H9 (cell line): ENCODE results near the gene GIT2. TPM values are rescaled to one million over a fixed set of nuclear protein-coding genes. Genes with fewer than 3 reads are reported as not detected.

Source experiments
- DNase-seq: peaks from one replicate; pipeline ENCODE4 v3.0.0-alpha.2; 2017
- H2AFZ ChIP-seq: one replicate; pipeline ENCODE4 v1.6.1; 2013; ENCODE audit warnings: mild to moderate bottlenecking, low read length, control low read depth, moderate library complexity
- H2AK5ac ChIP-seq: 2 replicates; pipeline ENCODE4 v1.6.1; 2013; ENCODE audit warnings: low read length, control low read depth, mixed read lengths; ENCODE audit not compliant: insufficient read length
- H2BK120ac ChIP-seq: one replicate; pipeline ENCODE4 v1.6.1; 2013; ENCODE audit warnings: low read depth, mild to moderate bottlenecking, low read length, control low read depth, inconsistent platforms; ENCODE audit not compliant: poor library complexity, severe bottlenecking
- H2BK12ac ChIP-seq: 2 replicates; pipeline ENCODE4 v1.6.1; 2013; ENCODE audit warnings: low read length, control low read depth, mixed read lengths, low read depth; ENCODE audit not compliant: insufficient read length
- H2BK15ac ChIP-seq: 2 replicates; pipeline ENCODE4 v1.6.1; 2013; ENCODE audit warnings: low read depth, low read length, control low read depth
- H2BK20ac ChIP-seq: one replicate; pipeline ENCODE4 v1.6.1; 2013; ENCODE audit warnings: low read depth, mild to moderate bottlenecking, low read length, control low read depth, inconsistent platforms; ENCODE audit not compliant: poor library complexity, severe bottlenecking
- H2BK5ac ChIP-seq: 2 replicates; pipeline ENCODE4 v1.6.1; 2013; ENCODE audit warnings: low read length, control low read depth, mixed read lengths; ENCODE audit not compliant: insufficient read length
- H3K14ac ChIP-seq: 2 replicates; pipeline ENCODE4 v1.6.1; 2013; ENCODE audit warnings: low read length, control low read depth; ENCODE audit not compliant: insufficient read depth
- H3K18ac ChIP-seq: 2 replicates; pipeline ENCODE4 v1.6.1; 2013; ENCODE audit warnings: low read depth, mild to moderate bottlenecking, mixed read lengths, low read length, control low read depth; ENCODE audit not compliant: insufficient read length
- H3K23ac ChIP-seq: 2 replicates; pipeline ENCODE4 v1.6.1; 2013; ENCODE audit warnings: low read length, control low read depth, mixed read lengths, low read depth; ENCODE audit not compliant: insufficient read length
- H3K23me2 ChIP-seq: 2 replicates; pipeline ENCODE4 v1.6.1; 2013; ENCODE audit warnings: low read depth, mild to moderate bottlenecking, mixed read lengths, low read length, control low read depth; ENCODE audit not compliant: insufficient read length, poor library complexity, severe bottlenecking
- H3K27ac ChIP-seq: 2 replicates; pipeline ENCODE4 v1.5.1; 2013; ENCODE audit warnings: low read length, control low read depth, mixed read lengths, low read depth; ENCODE audit not compliant: insufficient read length
- H3K27me3 ChIP-seq: 2 replicates; pipeline ENCODE4 v1.6.1; 2013; ENCODE audit warnings: low read length, control low read depth, inconsistent platforms; ENCODE audit not compliant: insufficient read depth
- H3K4ac ChIP-seq: 2 replicates; pipeline ENCODE4 v1.6.1; 2013; ENCODE audit warnings: low read depth, mild to moderate bottlenecking, control low read depth, inconsistent platforms, low read length, moderate library complexity
- H3K4me1 ChIP-seq: 2 replicates; pipeline ENCODE4 v1.6.1; 2013; ENCODE audit warnings: low read length, control low read depth, inconsistent platforms; ENCODE audit not compliant: insufficient read depth
- H3K4me2 ChIP-seq: 2 replicates; pipeline ENCODE4 v1.6.1; 2013; ENCODE audit warnings: low read length, control low read depth, mixed read lengths; ENCODE audit not compliant: insufficient read length, insufficient read depth
- H3K56ac ChIP-seq: 2 replicates; pipeline ENCODE4 v1.6.1; 2013; ENCODE audit warnings: low read depth, mild to moderate bottlenecking, mixed read lengths, low read length, control low read depth; ENCODE audit not compliant: insufficient read length
- H3K79me1 ChIP-seq: 2 replicates; pipeline ENCODE4 v1.6.1; 2013; ENCODE audit warnings: low read depth, mild to moderate bottlenecking, moderate library complexity, low read length, control low read depth, inconsistent platforms; ENCODE audit not compliant: insufficient read depth, poor library complexity, severe bottlenecking
- H3K79me2 ChIP-seq: 2 replicates; pipeline ENCODE4 v1.6.1; 2013; ENCODE audit warnings: low read length, control low read depth, inconsistent platforms; ENCODE audit not compliant: insufficient read depth
- H3K9ac ChIP-seq: 2 replicates; pipeline ENCODE4 v1.6.1; 2013; ENCODE audit warnings: low read length, control low read depth, mixed read lengths; ENCODE audit not compliant: insufficient read length; ENCODE audit errors: extremely low read depth
- H3K9me3 ChIP-seq: one replicate; pipeline ENCODE4 v1.6.1; 2013; ENCODE audit warnings: low read depth, low read length, inconsistent platforms; ENCODE audit not compliant: control insufficient read depth
- H3T11ph ChIP-seq: one replicate; pipeline ENCODE4 v1.6.1; 2013; ENCODE audit warnings: mild to moderate bottlenecking, low read length, control low read depth, inconsistent platforms
- H4K20me1 ChIP-seq: one replicate; pipeline ENCODE4 v1.6.1; 2013; ENCODE audit not compliant: control insufficient read depth, insufficient read length, insufficient read depth
- H4K5ac ChIP-seq: 2 replicates; pipeline ENCODE4 v1.6.1; 2013; ENCODE audit warnings: low read depth, mild to moderate bottlenecking, mixed read lengths, low read length, control low read depth; ENCODE audit not compliant: insufficient read length
- H4K8ac ChIP-seq: replicated peaks from 2 replicates; pipeline ENCODE4 v1.6.1; 2013; ENCODE audit warnings: low read length, control low read depth, mixed read lengths, low read depth; ENCODE audit not compliant: insufficient read length
- H4K91ac ChIP-seq: 2 replicates; pipeline ENCODE4 v1.6.1; 2013; ENCODE audit warnings: low read depth, mild to moderate bottlenecking, moderate library complexity, mixed read lengths, low read length, control low read depth; ENCODE audit not compliant: insufficient read length
- H3K27ac Mint-ChIP-seq, 3 experiments: 2 replicates in 2 of 3; 3 replicates in 1 of 3; pipeline ENCODE4 v1.8.0; 2020 to 2021; ENCODE audit warnings: mixed read lengths in 3 of 3, mild to moderate bottlenecking in 1 of 3, moderate library complexity in 1 of 3
- H3K27me3 Mint-ChIP-seq: 2 replicates; pipeline ENCODE4 v1.8.0; 2021; ENCODE audit warnings: low read depth, mild to moderate bottlenecking, moderate library complexity, mixed read lengths
- H3K36me3 Mint-ChIP-seq, 3 experiments: 2 replicates in 2 of 3; 3 replicates in 1 of 3; pipeline ENCODE4 v1.8.0; 2020 to 2021; ENCODE audit warnings: low read depth in 3 of 3, mixed read lengths in 3 of 3; ENCODE audit not compliant: insufficient read depth in 1 of 3
- H3K4me1 Mint-ChIP-seq, 2 experiments: 2 replicates each; pipeline ENCODE4 v1.8.0; 2020; ENCODE audit warnings: mixed read lengths in 2 of 2
- H3K4me3 Mint-ChIP-seq, 2 experiments: 2 replicates in 1 of 2; 3 replicates in 1 of 2; pipeline ENCODE4 v1.8.0; 2020 to 2021; ENCODE audit warnings: mild to moderate bottlenecking in 2 of 2, mixed read lengths in 2 of 2, moderate library complexity in 1 of 2
- H3K9me3 Mint-ChIP-seq, 2 experiments: 2 replicates in 1 of 2; 3 replicates in 1 of 2; pipeline ENCODE4 v1.8.0; 2020; ENCODE audit warnings: mild to moderate bottlenecking in 2 of 2, mixed read lengths in 2 of 2, moderate library complexity in 1 of 2
- WGBS: extraction: QIAGEN DNeasy Blood & Tissue Kit; methylation state at CpG from one replicate; pipeline ENCODE4 v1.1.7; 2013; ENCODE audit warnings: missing lambda C conversion rate, low lambda C conversion rate, mixed read lengths; ENCODE audit not compliant: insufficient read length; ENCODE audit errors: extremely low coverage; 5-methylcytosine and 5-hydroxymethylcytosine counted together
- total RNA-seq: library from RNA; stranded (reverse); gene quantifications from 2 replicates; pipeline ENCODE4 v1.2.1, GENCODE V29; 2021
- TF ChIP-seq, protein P1 (sequence below): fragments of 200-600 bp; sonication (generic); conservative IDR thresholded peaks from 3 replicates; pipeline ENCODE4 v1.8.0; 2021; ENCODE audit warnings: antibody characterized with exemption, mild to moderate bottlenecking

GIT2 gene
- total RNA-seq, 1 experiment from 2014 or later = 27.0 TPM

DNA sequence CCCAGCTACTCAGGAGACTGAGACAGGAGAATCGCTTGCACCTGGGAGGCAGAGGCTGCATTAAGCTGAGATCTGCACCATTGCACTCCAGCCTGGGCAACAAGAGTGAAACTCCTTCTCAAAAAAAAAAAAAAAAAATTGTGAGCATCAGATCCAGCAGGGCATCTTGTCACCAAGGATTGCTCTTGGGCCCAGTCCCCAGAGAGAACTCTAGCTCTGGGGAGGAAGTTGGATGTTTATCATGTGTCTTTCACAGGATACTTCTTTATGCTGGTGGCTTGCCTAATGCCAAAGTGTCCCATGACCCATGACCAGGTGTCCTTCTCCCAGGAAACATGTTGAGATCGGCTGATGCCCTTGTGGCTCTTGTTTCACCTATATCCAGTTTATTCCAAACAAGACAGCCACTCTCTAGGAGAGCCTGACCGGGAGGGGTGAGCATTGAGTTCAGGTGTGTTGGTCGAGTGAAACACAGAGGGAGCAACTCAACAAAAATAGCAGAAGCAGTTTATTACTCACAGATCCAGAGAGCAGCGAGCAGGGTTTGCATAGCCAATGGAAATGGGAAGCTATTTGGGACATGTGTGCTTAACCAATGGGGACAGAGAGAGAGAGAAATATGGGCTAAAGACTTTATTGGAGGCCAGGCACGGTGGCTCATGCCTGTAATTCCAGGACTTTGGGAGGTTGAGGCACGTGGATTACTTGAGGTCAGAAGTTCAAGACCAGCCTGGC lies 102.7 kb downstream of the GIT2 start:
- Mint-ChIP-seq H3K9me3 (no peaks in the 10 kb centered on the region; a peak in 1 of 5 replicates), H3K4me1 (peaks cover 6 to 14% of the 10 kb centered on the region in 2 experiments), H3K27me3 (peaks cover 86% of the 10 kb centered on the region), H3K4me3 (no peak overlapping the region), H3K27ac (no peak overlapping the region), H3K36me3 (no peaks in the 10 kb centered on the region)
- no peak overlapping the region for H3K23ac ChIP-seq
- H3K9ac ChIP-seq = no peak overlapping the region
- no peak overlapping the region for H2BK12ac ChIP-seq
- H2BK5ac ChIP-seq = no peak overlapping the region
- no peak overlapping the region for H3K4me2 ChIP-seq
- no peak overlapping the region for H3K27ac ChIP-seq
- WGBS = no CpG with 5 or more reads among the region's 7 CpGs
- DNase-seq = no peak
- no peak overlapping the region for H2BK120ac ChIP-seq
- H4K5ac ChIP-seq = no peak overlapping the region
- H3K79me1 ChIP-seq = no peaks in the 10 kb centered on the region
- H2AK5ac ChIP-seq = no peak overlapping the region
- H3K79me2 ChIP-seq = no peaks in the 10 kb centered on the region
- peaks cover 2% of the 10 kb centered on the region; the same call in 1 of the 2 replicates for H3K4me1 ChIP-seq
- H4K8ac ChIP-seq = no peak overlapping the region
- H3T11ph ChIP-seq = no peak overlapping the region
- H3K56ac ChIP-seq = no peak overlapping the region
- H4K91ac ChIP-seq = no peak overlapping the region
- no peak overlapping the region; the same call in 1 of the 2 replicates for H2BK15ac ChIP-seq
- H3K4ac ChIP-seq = no peak overlapping the region
- TF ChIP-seq, protein P1, sequence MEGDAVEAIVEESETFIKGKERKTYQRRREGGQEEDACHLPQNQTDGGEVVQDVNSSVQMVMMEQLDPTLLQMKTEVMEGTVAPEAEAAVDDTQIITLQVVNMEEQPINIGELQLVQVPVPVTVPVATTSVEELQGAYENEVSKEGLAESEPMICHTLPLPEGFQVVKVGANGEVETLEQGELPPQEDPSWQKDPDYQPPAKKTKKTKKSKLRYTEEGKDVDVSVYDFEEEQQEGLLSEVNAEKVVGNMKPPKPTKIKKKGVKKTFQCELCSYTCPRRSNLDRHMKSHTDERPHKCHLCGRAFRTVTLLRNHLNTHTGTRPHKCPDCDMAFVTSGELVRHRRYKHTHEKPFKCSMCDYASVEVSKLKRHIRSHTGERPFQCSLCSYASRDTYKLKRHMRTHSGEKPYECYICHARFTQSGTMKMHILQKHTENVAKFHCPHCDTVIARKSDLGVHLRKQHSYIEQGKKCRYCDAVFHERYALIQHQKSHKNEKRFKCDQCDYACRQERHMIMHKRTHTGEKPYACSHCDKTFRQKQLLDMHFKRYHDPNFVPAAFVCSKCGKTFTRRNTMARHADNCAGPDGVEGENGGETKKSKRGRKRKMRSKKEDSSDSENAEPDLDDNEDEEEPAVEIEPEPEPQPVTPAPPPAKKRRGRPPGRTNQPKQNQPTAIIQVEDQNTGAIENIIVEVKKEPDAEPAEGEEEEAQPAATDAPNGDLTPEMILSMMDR = no peak
- H3K9me3 ChIP-seq = no peaks in the 10 kb centered on the region
- no peak overlapping the region for H2BK20ac ChIP-seq
- H3K14ac ChIP-seq = no peak overlapping the region
- H4K20me1 ChIP-seq = no peaks in the 10 kb centered on the region
- H3K23me2 ChIP-seq = no peaks in the 10 kb centered on the region
- no peak overlapping the region for H3K18ac ChIP-seq
- H3K27me3 ChIP-seq = peaks cover 16% of the 10 kb centered on the region; the same call in 1 of the 2 replicates
- no peak overlapping the region for H2AFZ ChIP-seq
